ENCODE data around the gene TRERF1.

Gene TRERF1, protein sequence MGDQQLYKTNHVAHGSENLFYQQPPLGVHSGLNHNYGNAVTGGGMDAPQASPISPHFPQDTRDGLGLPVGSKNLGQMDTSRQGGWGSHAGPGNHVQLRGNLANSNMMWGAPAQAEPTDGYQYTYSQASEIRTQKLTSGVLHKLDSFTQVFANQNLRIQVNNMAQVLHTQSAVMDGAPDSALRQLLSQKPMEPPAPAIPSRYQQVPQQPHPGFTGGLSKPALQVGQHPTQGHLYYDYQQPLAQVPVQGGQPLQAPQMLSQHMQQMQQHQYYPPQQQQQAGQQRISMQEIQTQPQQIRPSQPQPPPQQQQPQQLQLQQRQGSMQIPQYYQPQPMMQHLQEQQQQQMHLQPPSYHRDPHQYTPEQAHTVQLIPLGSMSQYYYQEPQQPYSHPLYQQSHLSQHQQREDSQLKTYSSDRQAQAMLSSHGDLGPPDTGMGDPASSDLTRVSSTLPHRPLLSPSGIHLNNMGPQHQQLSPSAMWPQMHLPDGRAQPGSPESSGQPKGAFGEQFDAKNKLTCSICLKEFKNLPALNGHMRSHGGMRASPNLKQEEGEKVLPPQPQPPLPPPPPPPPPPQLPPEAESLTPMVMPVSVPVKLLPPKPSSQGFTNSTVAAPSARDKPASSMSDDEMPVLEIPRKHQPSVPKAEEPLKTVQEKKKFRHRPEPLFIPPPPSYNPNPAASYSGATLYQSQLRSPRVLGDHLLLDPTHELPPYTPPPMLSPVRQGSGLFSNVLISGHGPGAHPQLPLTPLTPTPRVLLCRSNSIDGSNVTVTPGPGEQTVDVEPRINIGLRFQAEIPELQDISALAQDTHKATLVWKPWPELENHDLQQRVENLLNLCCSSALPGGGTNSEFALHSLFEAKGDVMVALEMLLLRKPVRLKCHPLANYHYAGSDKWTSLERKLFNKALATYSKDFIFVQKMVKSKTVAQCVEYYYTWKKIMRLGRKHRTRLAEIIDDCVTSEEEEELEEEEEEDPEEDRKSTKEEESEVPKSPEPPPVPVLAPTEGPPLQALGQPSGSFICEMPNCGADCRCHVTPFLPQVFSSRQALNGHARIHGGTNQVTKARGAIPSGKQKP (N-terminal part only)

GRCh38 chr6:42451333-42452170 lies at the start of gene TRERF1:
TSS of gene TRERF1 (minus strand) at chr6:42451926. CDS start at chr6:42269590, 182,336 bp downstream.
- peak within 1 kb of the TSS; percentile 43 to 92 for H3K27ac ChIP-seq
- no peak for DNase-seq (ENCODE audit: low spot score)
- TF ChIP-seq, protein P1, sequence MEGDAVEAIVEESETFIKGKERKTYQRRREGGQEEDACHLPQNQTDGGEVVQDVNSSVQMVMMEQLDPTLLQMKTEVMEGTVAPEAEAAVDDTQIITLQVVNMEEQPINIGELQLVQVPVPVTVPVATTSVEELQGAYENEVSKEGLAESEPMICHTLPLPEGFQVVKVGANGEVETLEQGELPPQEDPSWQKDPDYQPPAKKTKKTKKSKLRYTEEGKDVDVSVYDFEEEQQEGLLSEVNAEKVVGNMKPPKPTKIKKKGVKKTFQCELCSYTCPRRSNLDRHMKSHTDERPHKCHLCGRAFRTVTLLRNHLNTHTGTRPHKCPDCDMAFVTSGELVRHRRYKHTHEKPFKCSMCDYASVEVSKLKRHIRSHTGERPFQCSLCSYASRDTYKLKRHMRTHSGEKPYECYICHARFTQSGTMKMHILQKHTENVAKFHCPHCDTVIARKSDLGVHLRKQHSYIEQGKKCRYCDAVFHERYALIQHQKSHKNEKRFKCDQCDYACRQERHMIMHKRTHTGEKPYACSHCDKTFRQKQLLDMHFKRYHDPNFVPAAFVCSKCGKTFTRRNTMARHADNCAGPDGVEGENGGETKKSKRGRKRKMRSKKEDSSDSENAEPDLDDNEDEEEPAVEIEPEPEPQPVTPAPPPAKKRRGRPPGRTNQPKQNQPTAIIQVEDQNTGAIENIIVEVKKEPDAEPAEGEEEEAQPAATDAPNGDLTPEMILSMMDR (IDR thresholded peaks at IDR 0.05): no peak
- peak within 1 kb of the TSS; percentile 82 for H3K4me3 ChIP-seq

GRCh38 chr6:42498473-42499128 lies 46.9 kb upstream of the TRERF1 start:
- no peak overlapping the region for H3K4me3 ChIP-seq
- no peak overlapping the region for H3K27ac ChIP-seq
- TF ChIP-seq, protein P1 (IDR thresholded peaks at IDR 0.05): no peak
- no peak for DNase-seq (ENCODE audit: low spot score)

GRCh38 chr6:42493914-42494539 lies 42.3 kb upstream of the TRERF1 start:
- Histone ChIP-seq H3K27ac (no peak overlapping the region), H3K4me3 (no peak overlapping the region)
- TF ChIP-seq, protein P1 (IDR thresholded peaks at IDR 0.05): no peak
- no peak for DNase-seq (ENCODE audit: low spot score)

DNA sequence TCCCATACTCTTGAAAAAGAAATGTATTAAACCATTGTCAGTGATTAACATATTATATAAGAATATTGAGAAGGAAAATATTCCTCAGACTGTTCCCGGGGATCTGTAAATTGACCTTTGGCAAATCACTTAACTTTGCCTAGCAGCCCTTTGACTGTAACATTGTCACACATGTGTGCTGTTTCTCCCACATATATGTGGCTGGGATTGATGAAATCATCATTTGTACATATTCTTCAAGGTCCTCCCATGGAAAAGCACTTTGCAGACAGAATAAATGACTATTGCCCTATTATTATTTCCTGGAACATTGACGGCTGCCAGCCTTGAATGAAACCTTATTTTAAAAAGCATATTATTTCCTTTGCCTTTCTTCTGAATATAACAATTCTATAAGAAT lies 36.4 kb upstream of the TRERF1 start:
- Histone ChIP-seq H3K27ac (no peak overlapping the region), H3K4me3 (no peak overlapping the region)
- TF ChIP-seq, protein P1 (IDR thresholded peaks at IDR 0.05): no peak
- no peak for DNase-seq (ENCODE audit: low spot score)

DNA sequence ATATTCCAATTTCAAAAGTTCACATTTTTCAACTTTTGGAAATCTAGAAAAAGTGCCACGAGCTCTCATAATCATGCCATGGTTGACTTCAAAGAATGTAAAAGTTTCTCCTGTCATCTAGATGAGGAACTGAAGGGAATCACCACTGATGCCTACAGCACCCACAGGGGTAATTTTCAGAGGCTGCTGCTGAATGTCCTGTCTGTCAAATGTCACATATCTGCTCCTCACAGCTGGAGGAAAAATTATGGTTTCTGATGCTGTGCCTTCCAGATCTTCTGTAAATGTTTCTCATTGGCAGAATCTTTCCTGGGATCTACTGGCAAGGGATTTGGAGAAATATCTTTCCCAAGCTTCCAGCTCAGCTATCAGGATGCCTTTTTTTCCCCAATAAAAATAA lies 32.5 kb upstream of the TRERF1 start:
- H3K27ac ChIP-seq: no peak overlapping the region
- H3K4me3 ChIP-seq: no peak overlapping the region
- TF ChIP-seq, protein P1 (IDR thresholded peaks at IDR 0.05): no peak
- DNase-seq (ENCODE audit: low spot score): no peak
